ENCODE results near the gene ENDOV. TPM values are rescaled to one million over a fixed set of nuclear protein-coding genes. Genes with fewer than 3 reads are reported as not detected.

Gene ENDOV
- total RNA-seq, 1 donor from 2014 or later = 7.8 TPM

GRCh38 chr17:80413771-80414507 is 1.0 kb upstream of the ENDOV start:
- Histone ChIP-seq H3K4me1 (ENCODE audit: control insufficient read depth in 3 of 3, insufficient read depth in 3 of 3, low read length in 3 of 3) (peaks cover 29 to 39% (median 29%) of the 10 kb centered on the region in 3 donors), H3K27ac (ENCODE audit: low read depth, low read length) (no peak overlapping the region), H3K36me3 (ENCODE audit: control insufficient read depth in 3 of 3, insufficient read depth in 3 of 3, low read length in 3 of 3) (peaks cover 5 to 15% (median 11%) of the 10 kb centered on the region in 3 donors), H3K27me3 (ENCODE audit: control insufficient read depth in 3 of 3, insufficient read depth in 3 of 3, low read length in 3 of 3) (no peaks in the 10 kb centered on the region), H3K9ac (ENCODE audit: low read depth in 1 of 3, low read length in 3 of 3) (peak overlapping the region; percentile 81 to 97 (median 94)), H3K9me3 (ENCODE audit: control insufficient read depth in 3 of 3, low read length in 3 of 3) (no peaks in the 10 kb centered on the region), H3K4me3 (ENCODE audit: low read length in 3 of 3) (peak overlapping the region; percentile 90 to 99 (median 97))

GRCh38 chr17:80414508-80414802 is 512 bp upstream of the ENDOV start:
- peak overlapping the region; percentile 90 to 99 (median 97) for H3K4me3 ChIP-seq (ENCODE audit: low read length in 3 of 3)
- H3K4me1 ChIP-seq (ENCODE audit: control insufficient read depth in 3 of 3, insufficient read depth in 3 of 3, low read length in 3 of 3) = peaks cover 29 to 42% (median 29%) of the 10 kb centered on the region in 3 donors
- peak overlapping the region; percentile 89 for H3K27ac ChIP-seq (ENCODE audit: low read depth, low read length)
- no peaks in the 10 kb centered on the region for H3K9me3 ChIP-seq (ENCODE audit: control insufficient read depth in 3 of 3, low read length in 3 of 3)
- H3K27me3 ChIP-seq (ENCODE audit: control insufficient read depth in 3 of 3, insufficient read depth in 3 of 3, low read length in 3 of 3) = no peaks in the 10 kb centered on the region
- peaks cover 8 to 17% (median 11%) of the 10 kb centered on the region in 3 donors for H3K36me3 ChIP-seq (ENCODE audit: control insufficient read depth in 3 of 3, insufficient read depth in 3 of 3, low read length in 3 of 3)
- H3K9ac ChIP-seq (ENCODE audit: low read depth in 1 of 3, low read length in 3 of 3) = peak overlapping the region; percentile 81 to 97 (median 94)

- peaks cover 29 to 43% (median 29%) of the 10 kb centered on the region in 3 donors for H3K4me1 ChIP-seq (ENCODE audit: control insufficient read depth in 3 of 3, insufficient read depth in 3 of 3, low read length in 3 of 3)
- H3K27ac ChIP-seq (ENCODE audit: low read depth, low read length) = peak overlapping the region; percentile 89
- H3K36me3 ChIP-seq (ENCODE audit: control insufficient read depth in 3 of 3, insufficient read depth in 3 of 3, low read length in 3 of 3) = peaks cover 15 to 23% (median 17%) of the 10 kb centered on the region in 3 donors
- no peaks in the 10 kb centered on the region for H3K9me3 ChIP-seq (ENCODE audit: control insufficient read depth in 3 of 3, low read length in 3 of 3)
- peak overlapping the region; percentile 81 to 97 (median 94) for H3K9ac ChIP-seq (ENCODE audit: low read depth in 1 of 3, low read length in 3 of 3)
- H3K27me3 ChIP-seq (ENCODE audit: control insufficient read depth in 3 of 3, insufficient read depth in 3 of 3, low read length in 3 of 3) = no peaks in the 10 kb centered on the region
- H3K4me3 ChIP-seq (ENCODE audit: low read length in 3 of 3) = peak overlapping the region; percentile 90 to 99 (median 97)
Observed at GRCh38 chr17:80415626-80416137, 715 bp downstream of the ENDOV start.

- H3K36me3 ChIP-seq (ENCODE audit: control insufficient read depth in 3 of 3, insufficient read depth in 3 of 3, low read length in 3 of 3) = peaks cover 15 to 23% (median 17%) of the 10 kb centered on the region in 3 donors
- H3K9me3 ChIP-seq (ENCODE audit: control insufficient read depth in 3 of 3, low read length in 3 of 3) = no peaks in the 10 kb centered on the region
- peak overlapping the region in 2 of 3 donors; percentile 81 to 97 for H3K9ac ChIP-seq (ENCODE audit: low read depth in 1 of 3, low read length in 3 of 3)
- no peak overlapping the region for H3K27ac ChIP-seq (ENCODE audit: low read depth, low read length)
- H3K27me3 ChIP-seq (ENCODE audit: control insufficient read depth in 3 of 3, insufficient read depth in 3 of 3, low read length in 3 of 3) = no peaks in the 10 kb centered on the region
- peaks cover 29 to 43% (median 29%) of the 10 kb centered on the region in 3 donors for H3K4me1 ChIP-seq (ENCODE audit: control insufficient read depth in 3 of 3, insufficient read depth in 3 of 3, low read length in 3 of 3)
- H3K4me3 ChIP-seq (ENCODE audit: low read length in 3 of 3) = peak overlapping the region; percentile 45 to 99 (median 90)
Observed at GRCh38 chr17:80416260-80416939, 1.4 kb downstream of the ENDOV start.

- H3K36me3 ChIP-seq (ENCODE audit: control insufficient read depth in 3 of 3, insufficient read depth in 3 of 3, low read length in 3 of 3) = peaks cover 15 to 23% (median 17%) of the 10 kb centered on the region in 3 donors
- no peak overlapping the region for H3K9ac ChIP-seq (ENCODE audit: low read depth in 1 of 3, low read length in 3 of 3)
- H3K9me3 ChIP-seq (ENCODE audit: control insufficient read depth in 3 of 3, low read length in 3 of 3) = no peaks in the 10 kb centered on the region
- no peak overlapping the region for H3K27ac ChIP-seq (ENCODE audit: low read depth, low read length)
- peaks cover 29 to 43% (median 29%) of the 10 kb centered on the region in 3 donors for H3K4me1 ChIP-seq (ENCODE audit: control insufficient read depth in 3 of 3, insufficient read depth in 3 of 3, low read length in 3 of 3)
- peak overlapping the region in 2 of 3 donors; percentile 4 to 29 for H3K4me3 ChIP-seq (ENCODE audit: low read length in 3 of 3)
- no peaks in the 10 kb centered on the region for H3K27me3 ChIP-seq (ENCODE audit: control insufficient read depth in 3 of 3, insufficient read depth in 3 of 3, low read length in 3 of 3)
Observed at GRCh38 chr17:80416940-80417293, 1.9 kb downstream of the ENDOV start.

- H3K27ac ChIP-seq (ENCODE audit: low read depth, low read length) = no peak overlapping the region
- no peaks in the 10 kb centered on the region for H3K27me3 ChIP-seq (ENCODE audit: control insufficient read depth in 3 of 3, insufficient read depth in 3 of 3, low read length in 3 of 3)
- H3K9me3 ChIP-seq (ENCODE audit: control insufficient read depth in 3 of 3, low read length in 3 of 3) = no peaks in the 10 kb centered on the region
- peaks cover 37 to 57% (median 40%) of the 10 kb centered on the region in 3 donors for H3K4me1 ChIP-seq (ENCODE audit: control insufficient read depth in 3 of 3, insufficient read depth in 3 of 3, low read length in 3 of 3)
- peaks cover 15 to 23% (median 17%) of the 10 kb centered on the region in 3 donors for H3K36me3 ChIP-seq (ENCODE audit: control insufficient read depth in 3 of 3, insufficient read depth in 3 of 3, low read length in 3 of 3)
- no peak overlapping the region for H3K4me3 ChIP-seq (ENCODE audit: low read length in 3 of 3)
- H3K9ac ChIP-seq (ENCODE audit: low read depth in 1 of 3, low read length in 3 of 3) = peak overlapping the region in 1 of 3 donors; percentile 30
Observed at GRCh38 chr17:80418589-80418988, 3.6 kb downstream of the ENDOV start.

- H3K9me3 ChIP-seq (ENCODE audit: control insufficient read depth in 3 of 3, low read length in 3 of 3) = no peaks in the 10 kb centered on the region
- H3K27ac ChIP-seq (ENCODE audit: low read depth, low read length) = no peak overlapping the region
- H3K36me3 ChIP-seq (ENCODE audit: control insufficient read depth in 3 of 3, insufficient read depth in 3 of 3, low read length in 3 of 3) = peaks cover 15 to 23% (median 17%) of the 10 kb centered on the region in 3 donors
- H3K9ac ChIP-seq (ENCODE audit: low read depth in 1 of 3, low read length in 3 of 3) = no peak overlapping the region
- no peaks in the 10 kb centered on the region for H3K27me3 ChIP-seq (ENCODE audit: control insufficient read depth in 3 of 3, insufficient read depth in 3 of 3, low read length in 3 of 3)
- H3K4me3 ChIP-seq (ENCODE audit: low read length in 3 of 3) = no peak overlapping the region
- H3K4me1 ChIP-seq (ENCODE audit: control insufficient read depth in 3 of 3, insufficient read depth in 3 of 3, low read length in 3 of 3) = peaks cover 34 to 59% (median 42%) of the 10 kb centered on the region in 3 donors
Observed at GRCh38 chr17:80419255-80419654, 4.3 kb downstream of the ENDOV start.

GRCh38 chr17:80421381-80422090 is 6.6 kb downstream of the ENDOV start:
- Histone ChIP-seq H3K4me1 (ENCODE audit: control insufficient read depth in 3 of 3, insufficient read depth in 3 of 3, low read length in 3 of 3) (peaks cover 20 to 44% (median 31%) of the 10 kb centered on the region in 3 donors), H3K27ac (ENCODE audit: low read depth, low read length) (no peak overlapping the region), H3K36me3 (ENCODE audit: control insufficient read depth in 3 of 3, insufficient read depth in 3 of 3, low read length in 3 of 3) (peaks cover 15 to 23% (median 21%) of the 10 kb centered on the region in 3 donors), H3K27me3 (ENCODE audit: control insufficient read depth in 3 of 3, insufficient read depth in 3 of 3, low read length in 3 of 3) (no peaks in the 10 kb centered on the region), H3K4me3 (ENCODE audit: low read length in 3 of 3) (no peak overlapping the region), H3K9me3 (ENCODE audit: control insufficient read depth in 3 of 3, low read length in 3 of 3) (no peaks in the 10 kb centered on the region), H3K9ac (ENCODE audit: low read depth in 1 of 3, low read length in 3 of 3) (peak overlapping the region in 1 of 3 donors; percentile 25)

GRCh38 chr17:80422276-80422675 is 7.3 kb downstream of the ENDOV start:
- Histone ChIP-seq H3K9me3 (ENCODE audit: control insufficient read depth in 3 of 3, low read length in 3 of 3) (no peaks in the 10 kb centered on the region), H3K36me3 (ENCODE audit: control insufficient read depth in 3 of 3, insufficient read depth in 3 of 3, low read length in 3 of 3) (peaks cover 13 to 21% (median 19%) of the 10 kb centered on the region in 3 donors), H3K4me3 (ENCODE audit: low read length in 3 of 3) (no peak overlapping the region), H3K9ac (ENCODE audit: low read depth in 1 of 3, low read length in 3 of 3) (peak overlapping the region in 1 of 3 donors; percentile 25), H3K27me3 (ENCODE audit: control insufficient read depth in 3 of 3, insufficient read depth in 3 of 3, low read length in 3 of 3) (no peaks in the 10 kb centered on the region), H3K4me1 (ENCODE audit: control insufficient read depth in 3 of 3, insufficient read depth in 3 of 3, low read length in 3 of 3) (peaks cover 13 to 45% (median 30%) of the 10 kb centered on the region in 3 donors), H3K27ac (ENCODE audit: low read depth, low read length) (no peak overlapping the region)

All from skeletal muscle tissue (tissue), 4 donors.